K562 (cell line): ENCODE results near the gene ASCC3. TPM values are rescaled to one million over a fixed set of nuclear protein-coding genes. Genes with fewer than 3 reads are reported as not detected.

Source experiments
- ATAC-seq: fragments of 200-7000 bp; cut with Tn5 transposase; 3 replicates; pipeline ENCODE4 v1.9.1; 2020; ENCODE audit warnings: moderate library complexity
- BruUV-seq: library from RNA; stranded (reverse); fragments of 400-500 nt; replicated peaks from 2 replicates; lab custom pipeline; 2021; lab: Mats Ljungman, UMichigan
- CTCF ChIA-PET: fragments of 300-600 bp; formaldehyde crosslinking; extraction: SDS; loops from one replicate; lab custom pipeline; 2021; ENCODE audit warnings: low intra/inter-chr PET ratio; lab: Yijun Ruan, JAX
- POLR2A ChIA-PET: fragments of 300-600, 350-650 bp; sonication (Branson Sonifier 250); formaldehyde crosslinking; extraction: SDS; loops from one replicate; lab custom pipeline; 2021; ENCODE audit warnings: antibody characterized with exemption, inconsistent platforms; lab: Yijun Ruan, JAX
- DNase-seq, 4 experiments: peaks; one replicate each; pipeline versions ENCODE4 v3.0.0 to v3.0.0-alpha.2; 2011 to 2018; ENCODE audit warnings: low spot score in 3 of 4, mixed read lengths in 3 of 4; ENCODE audit errors: extremely low read depth in 1 of 4
- FAIRE-seq: peaks from 2 replicates; lab custom pipeline; 2011; peaks lifted over from hg19 to GRCh38; lab: Jason Lieb, UNC
- H2AFZ ChIP-seq: 2 replicates; pipeline ENCODE4 v1.6.0; 2011; ENCODE audit warnings: low read depth, low read length, control low read depth, inconsistent platforms
- H3K27ac ChIP-seq: fragments of 200-600 bp; 3 replicates; pipeline ENCODE4 v1.8.0; 2011; ENCODE audit warnings: low read depth, mild to moderate bottlenecking, control low read depth, inconsistent platforms, low read length, moderate library complexity, mixed read lengths; ENCODE audit errors: extremely low read depth
- H3K27me3 ChIP-seq, 2 experiments: fragments of 300-600 bp in 1 of 2; 2 replicates in 1 of 2; 3 replicates in 1 of 2; pipeline versions ENCODE4 v1.6.0 to v1.8.0; 2011; ENCODE audit warnings: inconsistent platforms in 2 of 2, low read length in 2 of 2, mild to moderate bottlenecking in 1 of 2, mixed read lengths in 1 of 2, moderate library complexity in 1 of 2; ENCODE audit not compliant: control insufficient read depth in 2 of 2, insufficient read depth in 2 of 2
- H3K36me3 ChIP-seq: fragments of 300-600 bp; 3 replicates; pipeline ENCODE4 v1.8.0; 2011; ENCODE audit warnings: mild to moderate bottlenecking, low read length, inconsistent platforms; ENCODE audit not compliant: control insufficient read depth, insufficient read depth
- H3K4me1 ChIP-seq, 2 experiments: fragments of 200-600 bp in 1 of 2; replicated peaks in 1 of 2; 2 replicates in 1 of 2; 3 replicates in 1 of 2; pipeline versions ENCODE4 v1.5.1 to v1.8.0; 2011; ENCODE audit warnings: inconsistent platforms in 2 of 2, low read length in 2 of 2, mild to moderate bottlenecking in 1 of 2, mixed read lengths in 1 of 2, moderate library complexity in 1 of 2; ENCODE audit not compliant: control insufficient read depth in 2 of 2, insufficient read depth in 2 of 2
- H3K4me2 ChIP-seq: 2 replicates; pipeline ENCODE4 v1.6.1; 2011; ENCODE audit warnings: low read length, control low read depth, inconsistent platforms, mixed read lengths; ENCODE audit not compliant: insufficient read depth
- H3K4me3 ChIP-seq: fragments of 200-600 bp; sonication (generic), shearing (Covaris generic); 2 replicates; pipeline ENCODE4 v1.5.1; 2016; ENCODE audit warnings: control low read depth, inconsistent platforms
- H3K79me2 ChIP-seq: fragments of 200-600 bp; 3 replicates; pipeline ENCODE4 v1.8.0; 2011; ENCODE audit warnings: low read length, inconsistent platforms; ENCODE audit not compliant: control insufficient read depth, insufficient read depth
- H3K9ac ChIP-seq, 2 experiments: 2 replicates each; pipeline versions ENCODE4 v1.6.0 to v1.6.1; 2011; ENCODE audit warnings: low read depth in 2 of 2, low read length in 2 of 2, control low read depth in 1 of 2, inconsistent platforms in 1 of 2, mild to moderate bottlenecking in 1 of 2, mixed read lengths in 1 of 2; ENCODE audit not compliant: insufficient read depth in 1 of 2
- H3K9me1 ChIP-seq: one replicate; pipeline ENCODE4 v1.6.0; 2011; ENCODE audit warnings: inconsistent platforms, mild to moderate bottlenecking, low read length, moderate library complexity; ENCODE audit not compliant: control insufficient read depth, insufficient read depth
- H3K9me3 ChIP-seq: replicated peaks from 2 replicates; pipeline ENCODE4 v1.5.1; 2011; ENCODE audit warnings: low read depth, low read length, inconsistent platforms; ENCODE audit not compliant: control insufficient read depth, insufficient read depth
- H4K20me1 ChIP-seq: replicated peaks from 2 replicates; pipeline ENCODE4 v1.6.1; 2011; ENCODE audit warnings: low read length, inconsistent platforms, mixed read lengths; ENCODE audit not compliant: control insufficient read depth, insufficient read depth
- ATF2 ChIP-seq: sonication (generic); formaldehyde crosslinking; IDR thresholded peaks from 2 replicates; pipeline ENCODE4 v1.8.1; 2022; ENCODE audit warnings: missing genetic modification reagents
- CCAR2 ChIP-seq: fragments of 200-400 bp; formaldehyde crosslinking; IDR thresholded peaks from 2 replicates; pipeline ENCODE4 v1.6.1; 2017; ENCODE audit warnings: mild to moderate bottlenecking, low read depth, low read length
- CSDE1 ChIP-seq, 2 experiments: fragments of 450-650 bp; IDR thresholded peaks; 2 replicates each; pipeline ENCODE4 v1.6.1; 2016; ENCODE audit warnings: mild to moderate bottlenecking in 1 of 2
- GABPB1 ChIP-seq: sonication (generic); formaldehyde crosslinking; IDR thresholded peaks from 2 replicates; pipeline ENCODE4 v1.8.0; 2022; ENCODE audit warnings: mild to moderate bottlenecking, missing genetic modification reagents
- PRMT5 ChIP-seq: sonication (generic); formaldehyde crosslinking; IDR thresholded peaks from 2 replicates; pipeline ENCODE4 v1.5.0; 2020; ENCODE audit warnings: missing genetic modification reagents
- ZFP91 ChIP-seq: sonication (generic); formaldehyde crosslinking; IDR thresholded peaks from 2 replicates; pipeline ENCODE4 v1.8.0; 2022; ENCODE audit warnings: mild to moderate bottlenecking, missing genetic modification reagents
- ZNF253 ChIP-seq: fragments of 250-450 bp; sonication (Bioruptor Pico); conservative IDR thresholded peaks from 2 replicates; pipeline ENCODE4 v1.6.1; 2021; ENCODE audit warnings: mild to moderate bottlenecking
- ZNF3 ChIP-seq: fragments of 250-450 bp; sonication (Bioruptor Pico); IDR thresholded peaks from 2 replicates; pipeline ENCODE4 v1.5.0; 2021; ENCODE audit warnings: mild to moderate bottlenecking, moderate library complexity
- ZNF780A ChIP-seq: fragments of 250-450 bp; sonication (Bioruptor Pico); IDR thresholded peaks from 2 replicates; pipeline ENCODE4 v1.5.0; 2021; ENCODE audit warnings: mild to moderate bottlenecking
- WGBS: fragments of 100-300 bp; shearing (Covaris generic); methylation state at CpG from one replicate; pipeline ENCODE4 v1.1.6; 2016; ENCODE audit warnings: low coverage, mixed read lengths; ENCODE audit not compliant: insufficient coverage; ENCODE audit errors: missing lambda C conversion rate; 5-methylcytosine and 5-hydroxymethylcytosine counted together
- in situ Hi-C: fragments of 300-500 bp; cut with MboI; formaldehyde crosslinking; loops from 4 replicates; pipeline ENCODE4 v1.15.0; 2018; ENCODE audit warnings: inconsistent platforms, mixed read lengths
- intact Hi-C: fragments of 100-400 bp; cut with micrococcal nuclease; formaldehyde crosslinking; loops from 2 replicates; pipeline ENCODE4 v1.14.2; 2022
- polyA plus RNA-seq, 8 experiments: library from polyadenylated mRNA; depleted of rRNA in 4 of 8; stranded (reverse) in 5 of 8; unstranded in 3 of 8; fragments of >200 nt; fragmentation: Nextera tagmentation in 2 of 8; fragmentation: Illumina TruSeq in 1 of 8; extraction: Ambion mirVana in 2 of 8; extraction: Trizol in 1 of 8; gene quantifications; 2 replicates each; pipeline versions ENCODE4 v1.2.1 to v1.2.3, GENCODE V29; 2011 to 2014; ENCODE audit warnings: inconsistent platforms in 1 of 8, missing spikeins in 1 of 8
- total RNA-seq, 7 experiments: library from RNA; depleted of rRNA in 6 of 7; stranded (reverse); fragments of >200 nt in 6 of 7; fragmentation: Illumina TruSeq in 2 of 7; extraction: Trizol in 2 of 7; gene quantifications; 2 replicates each; pipeline versions ENCODE4 v1.2.1 to v1.2.3, GENCODE V29; 2011 to 2021; ENCODE audit warnings: low replicate concordance in 1 of 7

ASCC3 gene
- total and polyA plus RNA-seq, 9 of the 15 experiments (the other 6 are each of a cell fraction or from before 2014, with no cell fraction given) = 16.1 to 56.1 (median 33.9) TPM

GRCh38 chr6:100751590-100751989, 129.5 kb downstream of the ASCC3 start:
- no peak for DNase-seq
- Histone ChIP-seq H3K4me1 (no peaks in the 10 kb centered on the region), H3K27me3 (no peaks in the 10 kb centered on the region), H3K27ac (no peak overlapping the region), H3K4me2 (no peak overlapping the region), H3K9me3 (no peaks in the 10 kb centered on the region), H3K4me3 (no peak overlapping the region), H2AFZ (no peak overlapping the region), H4K20me1 (no peaks in the 10 kb centered on the region), H3K79me2 (no peaks in the 10 kb centered on the region), H3K9me1 (no peaks in the 10 kb centered on the region), H3K36me3 (0 out of 3 replicates have a peak, but pooled peaks cover 2% of the 10 kb centered on the region), H3K9ac (no peak overlapping the region)
- in situ Hi-C loops (no loop called here), intact Hi-C loops (no loop called here)
- TF ChIP-seq ATF2 (CRISPR knock-in tag) = no peak
- no peak for TF ChIP-seq ZFP91
- no peak for TF ChIP-seq ZNF3 (CRISPR knock-in tag)
- no peak for TF ChIP-seq ZNF780A (CRISPR knock-in tag)
- no peak for TF ChIP-seq ZNF253 (CRISPR knock-in tag)
- TF ChIP-seq PRMT5 (CRISPR knock-in tag) = no peak
- no peak for TF ChIP-seq CSDE1 (IDR thresholded peaks at IDR 0.05)
- TF ChIP-seq CCAR2 = no peak
- no peak for TF ChIP-seq GABPB1 (CRISPR knock-in tag)
- BruUV-seq = no TSS peak
- 58% methylated on average over 3 of the region's 3 CpGs for WGBS
- POLR2A ChIA-PET = no interaction called here
- ATAC-seq = no peak
- FAIRE-seq = no peak
- CTCF ChIA-PET = no interaction called here
